Skeletal muscle tissue (tissue), 4 donors: ENCODE data around the gene ATP9B. TPM values are rescaled to one million over a fixed set of nuclear protein-coding genes. Genes with fewer than 3 reads are reported as not detected.
"Not testable (repeated sequence)": the region's sequence is repeated elsewhere in the genome, so short reads cannot be mapped to it uniquely, and the experiment has no call there.

Source experiments
- H3K27ac ChIP-seq: one replicate; pipeline ENCODE4 v1.7.0; 2013; ENCODE audit warnings: mild to moderate bottlenecking, low read depth, low read length, inconsistent platforms
- H3K27me3 ChIP-seq, 3 donors: one replicate each; pipeline ENCODE4 v1.7.0; 2013; ENCODE audit warnings: low read length in 3 of 3; ENCODE audit not compliant: control insufficient read depth in 3 of 3, insufficient read depth in 3 of 3
- H3K36me3 ChIP-seq, 3 donors: one replicate each; pipeline ENCODE4 v1.7.0; 2013; ENCODE audit warnings: low read length in 3 of 3; ENCODE audit not compliant: control insufficient read depth in 3 of 3, insufficient read depth in 3 of 3
- H3K4me1 ChIP-seq, 3 donors: one replicate each; pipeline ENCODE4 v1.7.0; 2013; ENCODE audit warnings: low read length in 3 of 3, mild to moderate bottlenecking in 3 of 3; ENCODE audit not compliant: control insufficient read depth in 3 of 3, insufficient read depth in 3 of 3
- H3K4me3 ChIP-seq, 3 donors: one replicate each; pipeline ENCODE4 v1.7.0; 2013; ENCODE audit warnings: low read length in 3 of 3
- H3K9ac ChIP-seq, 3 donors: one replicate each; pipeline ENCODE4 v1.7.0; 2013; ENCODE audit warnings: low read length in 3 of 3, mild to moderate bottlenecking in 3 of 3, moderate library complexity in 2 of 3, low read depth in 1 of 3
- H3K9me3 ChIP-seq, 3 donors: one replicate each; pipeline ENCODE4 v1.7.0; 2013; ENCODE audit warnings: low read length in 3 of 3; ENCODE audit not compliant: control insufficient read depth in 3 of 3
- total RNA-seq: library from RNA; depleted of rRNA; stranded (reverse); fragments of >200 nt; gene quantifications from one replicate; pipeline ENCODE4 v1.2.3, GENCODE V29; 2014
- donor health status: Osteomylitis.

Gene ATP9B
- total RNA-seq, 1 donor from 2014 or later: 83.0 TPM

DNA sequence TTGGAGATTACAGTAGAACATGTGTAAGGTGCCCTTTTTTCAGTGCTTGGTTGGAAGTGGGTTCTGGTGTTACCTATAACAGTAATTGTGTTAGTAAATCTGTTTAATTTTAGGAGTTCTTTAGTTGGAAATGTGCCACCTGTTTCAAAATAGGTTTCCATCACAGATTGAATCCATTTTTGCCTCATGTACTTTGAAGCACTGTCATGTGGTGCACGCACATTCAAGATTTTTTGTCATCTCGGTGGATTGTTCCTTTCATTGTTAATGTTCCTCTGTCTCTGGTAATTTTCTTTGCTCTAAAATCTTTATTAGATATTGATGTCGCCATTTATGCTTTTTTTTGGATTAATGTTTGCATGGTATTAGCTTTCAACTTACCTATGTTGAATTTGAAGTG lies 1.3 kb downstream of the ATP9B start:
- no peak overlapping the region for H3K27ac ChIP-seq
- peak overlapping the region; percentile 80 to 84 (median 81) for H3K4me3 ChIP-seq
- peaks cover 8 to 11% (median 9%) of the 10 kb centered on the region in 3 donors for H3K9me3 ChIP-seq
- peaks cover 0 to 11% (median 0%) of the 10 kb centered on the region in 3 donors for H3K36me3 ChIP-seq
- H3K9ac ChIP-seq: peak overlapping the region in 2 of 3 donors; percentile 88 to 98
- H3K4me1 ChIP-seq: peaks cover 7 to 24% (median 20%) of the 10 kb centered on the region in 3 donors
- H3K27me3 ChIP-seq: no peaks in the 10 kb centered on the region

DNA sequence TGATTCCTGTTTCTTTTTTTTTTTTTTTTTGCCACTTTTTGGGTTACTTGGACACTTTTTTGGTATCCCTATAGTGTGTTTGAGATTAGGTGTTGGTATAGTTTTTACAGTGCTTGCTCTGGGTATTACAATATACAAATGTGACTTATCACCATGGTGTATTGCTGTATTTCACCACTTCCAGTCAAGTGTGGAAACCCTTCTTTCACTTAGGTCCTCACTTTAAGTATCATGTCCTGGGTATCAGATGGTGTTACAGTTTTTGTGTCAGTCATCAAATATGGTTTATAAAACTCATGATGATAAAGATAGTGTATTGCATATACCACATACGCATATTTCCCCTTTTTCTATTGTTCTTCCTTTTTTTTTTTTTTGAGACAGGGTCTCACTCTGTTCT lies 1.8 kb downstream of the ATP9B start:
- H3K9me3 ChIP-seq: peaks cover 8 to 11% (median 9%) of the 10 kb centered on the region in 3 donors
- no peak overlapping the region for H3K27ac ChIP-seq
- H3K27me3 ChIP-seq: no peaks in the 10 kb centered on the region
- H3K4me1 ChIP-seq: peaks cover 7 to 24% (median 20%) of the 10 kb centered on the region in 3 donors
- H3K9ac ChIP-seq: no peak overlapping the region
- H3K4me3 ChIP-seq: no peak overlapping the region
- H3K36me3 ChIP-seq: peaks cover 0 to 11% (median 0%) of the 10 kb centered on the region in 3 donors

DNA sequence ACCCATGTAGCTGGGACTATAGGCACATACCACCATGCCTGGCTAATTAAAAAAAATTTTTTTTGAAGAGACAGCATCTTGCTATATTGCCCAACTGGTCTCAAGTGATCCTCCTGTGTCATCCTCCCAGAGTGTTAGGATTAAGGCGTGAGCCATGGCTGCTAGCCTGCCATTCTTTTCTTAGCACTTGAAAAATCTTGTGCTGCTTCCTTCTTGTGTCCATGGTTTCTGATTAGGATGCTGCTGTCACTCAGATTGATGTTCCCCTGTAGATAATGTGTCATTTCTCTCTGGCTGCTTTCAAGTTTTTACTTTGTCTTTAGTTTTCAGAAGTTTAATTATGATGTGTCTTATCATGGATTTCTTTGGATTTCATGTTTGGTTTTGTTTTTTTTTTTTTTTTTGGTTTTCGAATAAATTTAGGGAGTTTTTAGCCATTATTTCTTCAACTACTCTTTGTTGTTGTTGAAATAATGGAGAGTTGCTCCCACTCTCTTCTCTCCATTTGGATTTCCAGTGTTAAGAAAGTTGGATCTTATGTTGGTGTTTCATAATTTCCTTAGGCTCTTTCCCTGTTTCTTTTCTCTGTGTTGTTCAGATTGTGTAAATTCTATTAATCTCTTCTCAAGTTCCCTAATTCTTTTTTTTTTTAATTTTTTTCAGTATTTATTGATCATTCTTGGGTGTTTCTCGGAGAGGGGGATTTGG lies 2.5 kb downstream of the ATP9B start:
- peaks cover 0 to 7% (median 0%) of the 10 kb centered on the region in 3 donors for H3K36me3 ChIP-seq
- peaks cover 7 to 24% (median 20%) of the 10 kb centered on the region in 3 donors for H3K4me1 ChIP-seq
- no peak overlapping the region for H3K4me3 ChIP-seq
- H3K27ac ChIP-seq: no peak overlapping the region
- H3K27me3 ChIP-seq: no peaks in the 10 kb centered on the region
- H3K9me3 ChIP-seq: peaks cover 4 to 9% (median 7%) of the 10 kb centered on the region in 3 donors
- H3K9ac ChIP-seq: no peak overlapping the region

DNA sequence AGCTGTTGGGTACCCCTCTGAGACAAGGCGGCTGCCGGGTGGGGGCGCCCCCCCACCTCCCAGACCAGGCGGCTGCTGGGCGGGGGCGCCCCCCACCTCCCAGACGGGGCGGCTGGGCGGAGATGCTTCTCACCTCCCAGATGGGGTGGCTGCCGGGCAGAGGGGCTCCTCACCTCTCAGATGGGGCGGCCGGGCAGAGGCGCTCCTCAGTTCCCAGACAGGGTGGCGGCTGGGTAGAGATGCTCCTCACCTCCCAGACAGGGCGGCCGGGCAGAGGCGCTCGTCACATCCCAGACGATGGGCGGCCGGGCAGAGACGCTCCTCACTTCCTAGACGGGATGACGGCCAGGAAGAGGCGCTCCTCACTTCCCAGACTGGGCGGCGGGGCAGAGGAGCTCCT lies 3.5 kb downstream of the ATP9B start:
- H3K36me3 ChIP-seq, H3K4me3 ChIP-seq, H3K9ac ChIP-seq, H3K27ac ChIP-seq, H3K9me3 ChIP-seq, H3K27me3 ChIP-seq: not testable (repeated sequence)
- peaks cover 7 to 32% (median 21%) of the 10 kb centered on the region in 3 donors for H3K4me1 ChIP-seq

DNA sequence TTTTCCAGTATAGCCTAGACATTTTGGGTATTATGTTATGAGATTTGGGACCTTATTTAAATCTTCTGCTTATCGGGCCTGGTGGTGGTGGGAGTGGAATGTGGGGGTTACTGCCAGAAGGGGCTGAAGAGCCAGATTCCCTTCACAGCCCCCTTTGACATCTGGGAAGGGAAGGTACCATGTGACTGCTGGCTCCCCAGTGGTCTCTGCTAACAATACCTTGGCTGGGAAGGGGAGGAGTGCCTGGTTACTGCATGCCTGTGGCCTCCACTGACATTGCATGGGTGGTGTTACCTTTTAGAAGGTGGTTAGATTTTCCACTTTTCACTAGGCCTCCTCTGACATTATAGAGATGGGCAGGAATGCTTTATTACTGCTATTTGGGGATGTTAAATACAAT lies 8.0 kb downstream of the ATP9B start:
- H3K27ac ChIP-seq: no peak overlapping the region
- no peak overlapping the region for H3K9ac ChIP-seq
- no peaks in the 10 kb centered on the region for H3K9me3 ChIP-seq

DNA sequence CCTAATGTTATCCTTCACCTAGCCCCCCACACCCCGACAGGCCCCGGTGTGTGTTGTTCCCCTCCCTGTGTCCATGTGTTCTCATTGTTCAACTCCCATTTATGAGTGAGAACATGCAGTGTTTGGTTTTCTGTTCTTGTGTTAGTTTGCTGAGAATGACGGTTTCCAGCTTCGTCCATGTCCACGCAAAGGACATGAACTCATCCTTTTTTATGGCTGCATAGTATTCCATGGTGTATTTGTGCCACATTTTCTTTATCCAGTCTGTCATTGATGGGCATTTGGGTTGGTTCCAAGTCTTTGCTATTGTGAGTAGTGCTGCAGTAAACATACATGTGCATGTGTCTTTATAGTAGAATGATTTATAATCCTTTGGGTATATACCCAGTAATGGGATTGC lies 9.6 kb downstream of the ATP9B start:
- H3K27ac ChIP-seq, H3K9me3 ChIP-seq, H3K27me3 ChIP-seq, H3K4me3 ChIP-seq, H3K9ac ChIP-seq, H3K36me3 ChIP-seq: not testable (repeated sequence)
- H3K4me1 ChIP-seq: peaks cover 0 to 13% (median 2%) of the 10 kb centered on the region in 3 donors

More for the DNA sequence above, 8.0 kb downstream of the ATP9B start:
- Histone ChIP-seq H3K36me3 (no peaks in the 10 kb centered on the region), H3K4me1 (peaks cover 0 to 13% (median 2%) of the 10 kb centered on the region in 3 donors), H3K27me3 (no peaks in the 10 kb centered on the region), H3K4me3 (no peak overlapping the region)

DNA sequence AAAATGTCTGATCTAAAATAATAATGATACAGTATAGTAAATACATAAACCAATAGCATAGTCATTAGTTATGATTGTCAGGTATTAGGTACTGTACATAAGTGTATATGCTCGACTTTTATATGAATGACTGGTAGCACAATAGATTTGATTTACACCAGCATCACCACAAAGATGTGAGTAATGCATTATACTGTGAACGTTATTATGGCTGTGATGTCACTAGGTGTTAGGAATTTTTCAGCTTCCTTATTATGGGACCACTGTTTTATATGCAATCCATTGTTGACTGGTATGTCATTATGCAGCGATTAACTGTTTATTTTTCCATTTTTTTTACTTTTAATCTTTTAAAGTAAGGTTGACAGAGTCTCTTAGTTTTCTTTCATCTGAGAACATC lies 23.7 kb downstream of the ATP9B start:
- no peak overlapping the region for H3K9ac ChIP-seq
- H3K36me3 ChIP-seq: peaks cover 0 to 3% (median 0%) of the 10 kb centered on the region in 3 donors
- H3K27me3 ChIP-seq: no peaks in the 10 kb centered on the region
- peaks cover 0 to 2% (median 0%) of the 10 kb centered on the region in 3 donors for H3K9me3 ChIP-seq
- no peak overlapping the region for H3K27ac ChIP-seq
- H3K4me1 ChIP-seq: peaks cover 0 to 12% (median 2%) of the 10 kb centered on the region in 3 donors
- H3K4me3 ChIP-seq: no peak overlapping the region

DNA sequence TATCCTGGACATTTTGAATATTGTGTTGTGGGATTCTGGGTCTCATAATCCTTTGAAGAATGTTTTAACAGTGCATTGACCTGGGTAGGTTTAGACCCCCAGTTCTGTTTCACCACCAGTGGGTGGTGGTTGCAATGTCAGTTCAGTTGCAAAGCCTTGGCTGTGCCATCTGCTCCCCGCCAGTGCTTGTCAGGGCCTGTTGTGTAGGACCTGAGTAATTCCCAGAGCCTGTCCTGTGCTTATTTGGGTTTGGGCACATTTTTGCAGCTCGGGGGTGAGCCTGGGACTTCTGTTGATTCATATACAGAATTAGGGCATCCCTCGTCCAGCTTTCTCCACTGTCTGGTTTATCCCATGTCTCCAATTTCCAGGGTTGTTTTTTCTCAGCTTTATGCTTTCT lies 24.8 kb downstream of the ATP9B start:
- Histone ChIP-seq H3K27me3 (no peaks in the 10 kb centered on the region), H3K27ac (no peak overlapping the region), H3K36me3 (peaks cover 0 to 3% (median 2%) of the 10 kb centered on the region in 3 donors), H3K9me3 (peaks cover 0 to 2% (median 0%) of the 10 kb centered on the region in 3 donors), H3K9ac (no peak overlapping the region), H3K4me1 (peaks cover 0 to 12% (median 2%) of the 10 kb centered on the region in 3 donors), H3K4me3 (no peak overlapping the region)

DNA sequence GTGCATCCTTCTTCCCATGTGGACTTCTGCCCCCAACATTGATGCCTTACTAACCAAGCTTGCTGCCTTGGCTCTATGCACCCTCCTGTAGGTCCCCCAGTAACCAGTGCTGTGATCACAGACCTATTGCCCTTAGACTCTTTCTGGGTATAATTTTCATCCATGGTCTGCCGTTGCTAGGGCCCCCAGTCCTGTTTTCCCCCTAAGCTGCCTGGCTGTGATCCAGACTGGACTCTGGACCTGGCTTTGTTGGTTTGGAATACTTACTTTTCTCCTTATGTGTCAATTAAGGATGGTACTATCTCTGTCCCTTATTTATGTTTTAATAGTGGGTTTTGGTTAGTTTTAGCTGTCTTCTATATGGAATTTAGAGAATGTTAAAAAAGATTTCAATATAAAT lies 26.0 kb downstream of the ATP9B start:
- Histone ChIP-seq H3K36me3 (peaks cover 0 to 3% (median 2%) of the 10 kb centered on the region in 3 donors), H3K27me3 (no peaks in the 10 kb centered on the region), H3K9me3 (peaks cover 0 to 2% (median 0%) of the 10 kb centered on the region in 3 donors), H3K27ac (no peak overlapping the region), H3K4me1 (peaks cover 0 to 12% (median 2%) of the 10 kb centered on the region in 3 donors), H3K9ac (no peak overlapping the region), H3K4me3 (no peak overlapping the region)

DNA sequence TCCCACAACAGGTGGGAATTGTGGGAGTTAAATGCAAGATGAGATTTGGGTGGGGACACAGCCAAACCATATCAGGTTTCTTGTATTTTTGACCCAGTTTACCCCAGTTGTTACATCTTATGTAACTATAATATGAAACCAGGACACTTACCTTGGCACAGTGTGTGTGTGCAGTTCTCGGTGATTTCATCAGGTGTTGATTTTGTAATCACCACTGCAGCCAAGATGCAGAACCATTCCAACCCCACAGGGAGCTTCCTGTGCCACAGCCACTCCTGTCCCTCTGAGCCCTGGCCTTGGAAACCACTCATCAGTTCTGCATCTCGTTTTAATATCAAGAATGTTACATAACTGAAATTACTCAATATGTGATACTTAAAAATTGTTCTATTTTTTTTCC lies 31.8 kb downstream of the ATP9B start:
- Histone ChIP-seq H3K36me3 (peaks cover 0 to 3% (median 2%) of the 10 kb centered on the region in 3 donors), H3K4me3 (no peak overlapping the region), H3K27ac (no peak overlapping the region), H3K27me3 (no peaks in the 10 kb centered on the region), H3K4me1 (peaks cover 0 to 8% (median 6%) of the 10 kb centered on the region in 3 donors), H3K9ac (no peak overlapping the region), H3K9me3 (no peaks in the 10 kb centered on the region)
